ENCODE measurements around the gene COLEC12.

- TF ChIP-seq POLR2A (IDR thresholded peaks at IDR 0.05; ENCODE audit: low read length) (no peak), GATA1 (IDR thresholded peaks at IDR 0.05; ENCODE audit: low read depth, low read length) (no peak)
These were observed 5.5 kb downstream of the COLEC12 start for GRCh38 chr18:495017-495416.
